Stimulated activated CD8-positive, alpha-beta memory T cell treated with anti-CD3 and anti-CD28 coated beads, Interleukin-15, amount 100 ng/mL, for 4 hours (primary cell): Measurements from ENCODE around the gene DELE1.
"Not testable (repeated sequence)": the region's sequence is repeated elsewhere in the genome, so short reads cannot be mapped to it uniquely, and the experiment has no call there.

Experiments
- DNase-seq, 2 donors: peaks; one replicate each; pipeline ENCODE4 v3.0.0-alpha.2; 2020; ENCODE audit warnings: low read depth in 2 of 2

Gene DELE1

DNA sequence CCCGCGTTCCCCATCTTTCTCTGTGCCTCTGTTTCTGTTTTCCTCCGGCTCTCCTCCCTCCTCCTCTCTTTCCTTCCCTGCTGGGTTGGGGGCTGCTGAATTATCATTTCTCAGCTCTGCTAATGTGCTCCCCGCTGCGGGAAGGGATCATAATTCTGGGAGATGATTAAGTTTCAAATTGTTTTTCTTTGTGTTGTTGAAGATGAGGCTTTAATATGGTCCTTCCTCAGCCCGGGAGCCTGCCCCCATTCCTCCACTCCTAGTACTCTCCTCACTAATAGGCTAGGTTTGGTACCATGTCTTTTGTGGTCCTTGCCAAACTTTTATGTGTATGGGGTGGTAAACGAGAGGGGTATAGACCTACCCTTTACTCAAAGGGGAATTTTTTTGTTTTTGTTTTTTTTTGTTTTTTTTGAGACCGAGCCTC is 39.8 kb upstream of the DELE1 start:
- DNase-seq: no peak

GRCh38 chr5:141889282-141889871 is 34.3 kb upstream of the DELE1 start:
- DNase-seq: no peak

- not testable (repeated sequence) for DNase-seq
Measured at GRCh38 chr5:141890429-141890828, 33.2 kb upstream of the DELE1 start.

GRCh38 chr5:141897425-141897824 is 26.2 kb upstream of the DELE1 start:
- DNase-seq: no peak

DNA sequence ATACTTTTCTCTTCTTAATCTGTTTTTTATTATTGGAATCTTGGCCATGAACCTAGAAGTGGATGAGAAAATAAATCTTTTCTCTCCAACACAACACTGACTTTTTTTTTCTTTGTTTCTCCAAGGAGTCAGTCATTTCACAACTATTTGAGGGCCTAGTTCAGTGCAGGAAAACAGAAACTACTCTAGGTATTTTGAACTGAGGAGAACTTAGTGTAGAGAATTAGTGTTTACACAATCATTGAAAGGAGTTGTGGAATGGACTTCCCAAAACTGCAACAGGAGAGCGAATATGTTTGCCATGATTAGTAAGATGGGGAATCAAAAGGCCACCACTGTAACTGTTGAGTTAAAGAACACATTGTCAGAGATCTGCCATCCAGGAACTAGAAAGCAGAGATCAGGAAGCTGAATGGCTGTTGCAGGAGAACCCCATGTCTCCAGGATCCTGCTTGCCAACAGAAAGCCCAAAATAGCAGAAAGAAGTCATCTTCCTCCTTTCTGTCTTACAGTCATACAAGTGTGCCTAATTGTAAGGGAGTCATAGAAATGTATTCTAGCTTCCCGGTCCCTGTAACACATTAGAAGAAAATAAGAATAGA is 25.1 kb upstream of the DELE1 start:
- no peak for DNase-seq

DNA sequence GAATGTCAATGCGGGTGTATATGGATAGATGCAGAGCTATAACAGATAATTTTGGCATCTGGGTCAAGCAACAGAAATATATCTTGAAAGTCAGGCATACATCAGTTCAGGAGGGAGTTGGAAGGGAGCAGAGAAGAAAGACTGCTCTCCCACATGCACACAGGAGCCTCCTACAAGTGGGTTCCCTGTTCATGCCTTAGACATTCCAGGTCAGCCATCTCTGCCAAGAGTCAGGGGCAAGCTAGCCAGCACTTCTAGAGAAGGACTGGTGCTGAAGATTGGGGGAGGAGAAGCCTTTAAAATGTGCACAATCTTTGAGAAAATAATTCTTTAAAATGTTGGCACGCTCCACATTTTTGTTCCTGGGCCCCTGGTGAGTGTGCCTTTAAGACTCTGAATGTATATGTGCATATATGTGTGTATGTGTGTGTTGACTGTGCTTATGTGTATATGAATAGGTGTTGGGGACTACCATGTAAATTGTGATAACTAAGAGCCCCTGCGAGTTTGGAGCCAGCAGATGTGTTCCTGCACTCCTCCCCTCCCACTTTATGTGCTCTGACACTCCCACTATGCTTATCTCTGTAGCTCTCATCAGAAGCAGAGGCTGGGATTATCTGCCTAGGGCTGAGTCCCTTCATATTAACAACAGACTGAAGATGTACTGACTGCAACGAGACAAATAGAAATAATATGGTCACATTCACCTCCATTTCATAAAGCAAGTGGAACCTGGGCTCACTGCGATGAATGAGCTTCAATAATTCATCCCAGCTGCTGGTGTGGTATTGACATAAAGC is 21.5 kb upstream of the DELE1 start:
- DNase-seq: no peak

DNA sequence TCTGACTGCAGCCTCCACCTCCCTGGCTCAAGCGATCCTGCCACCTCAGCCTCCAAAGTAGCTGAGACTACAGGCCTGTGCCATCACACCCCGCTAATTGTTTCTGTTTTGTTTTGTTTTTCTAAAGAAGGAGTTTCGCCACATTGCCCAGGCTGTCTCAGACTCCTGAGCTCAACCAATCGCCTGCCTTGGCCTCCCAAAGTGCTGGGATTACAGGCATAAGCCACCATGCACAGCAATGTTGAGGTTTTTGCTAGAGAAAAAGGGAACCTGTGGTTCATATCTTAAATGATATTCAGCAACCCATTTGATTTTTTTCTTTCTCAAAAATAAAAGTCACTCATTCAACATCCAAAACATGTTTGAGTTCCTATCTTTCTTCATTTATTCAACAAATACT is 20.4 kb upstream of the DELE1 start:
- DNase-seq: no peak

DNA sequence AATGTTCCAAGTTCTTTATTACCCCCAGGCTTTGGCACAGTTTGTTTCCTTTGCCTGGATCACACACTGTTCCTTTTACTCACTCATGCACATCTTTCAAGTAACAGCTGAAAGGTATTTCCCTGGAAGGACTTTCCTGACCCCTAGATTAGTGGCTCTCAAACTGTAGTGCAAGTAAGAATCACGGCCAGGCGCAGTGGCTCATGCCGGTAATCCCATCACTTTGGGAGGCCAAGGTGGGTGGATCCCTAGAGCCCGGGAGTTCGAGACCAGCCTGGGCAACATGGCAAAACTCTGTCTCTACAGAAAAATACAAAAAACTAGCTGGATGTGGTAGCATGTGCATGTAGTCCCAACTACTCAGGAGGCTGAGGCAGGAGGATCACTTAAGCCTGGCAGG is 19.1 kb upstream of the DELE1 start:
- DNase-seq: no peak

DNA sequence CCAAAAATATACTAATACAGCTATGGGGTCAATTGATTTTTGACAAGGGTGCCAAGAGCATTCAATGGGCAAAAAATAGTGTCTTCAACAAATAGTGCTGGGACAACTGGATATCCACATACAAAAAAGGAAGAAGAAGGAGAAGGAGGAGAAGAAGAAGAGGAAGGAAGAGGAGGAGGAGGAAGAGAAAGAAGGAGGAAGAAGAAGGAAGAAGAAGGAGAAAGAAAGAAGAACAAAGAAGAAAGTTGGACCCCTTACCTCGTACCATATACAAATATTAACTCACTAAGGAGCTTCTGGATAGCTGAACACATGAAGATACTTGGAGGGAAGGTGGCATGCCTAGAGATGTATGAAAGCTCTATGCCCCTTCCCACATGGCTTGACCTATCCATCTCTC is 17.2 kb upstream of the DELE1 start:
- DNase-seq: no peak

DNA sequence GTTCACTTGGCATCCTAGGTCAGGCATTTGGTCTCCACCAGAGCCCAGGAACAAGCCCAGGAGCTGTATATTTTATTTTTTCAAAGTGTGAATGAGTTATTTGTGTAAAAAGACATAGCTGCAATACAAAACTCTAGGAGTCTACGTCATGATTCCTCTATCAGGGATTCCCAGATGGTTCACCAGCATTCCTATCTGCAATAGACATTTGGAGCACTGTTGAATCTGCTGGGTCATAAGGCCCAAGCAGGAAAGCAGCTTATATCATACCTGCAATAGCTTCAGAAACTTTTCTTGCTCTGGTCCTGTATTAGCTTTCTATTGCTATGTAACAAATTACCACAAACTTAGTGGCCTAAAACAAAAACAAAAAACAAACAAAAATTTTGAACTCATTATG is 16.7 kb upstream of the DELE1 start:
- no peak for DNase-seq

- DNase-seq: no peak
Measured at GRCh38 chr5:141908796-141909195, 14.9 kb upstream of the DELE1 start.

- no peak for DNase-seq
Measured at GRCh38 chr5:141909212-141909611, 14.5 kb upstream of the DELE1 start.

GRCh38 chr5:141910271-141910673 is 13.4 kb upstream of the DELE1 start:
- DNase-seq: no peak

GRCh38 chr5:141913560-141914198 is 10.0 kb upstream of the DELE1 start:
- DNase-seq: no peak

- DNase-seq: no peak
Measured at GRCh38 chr5:141914199-141914743, 9.4 kb upstream of the DELE1 start.

- DNase-seq: no peak
Measured at GRCh38 chr5:141914797-141915196, 8.9 kb upstream of the DELE1 start.

GRCh38 chr5:141915881-141916336 is 7.8 kb upstream of the DELE1 start:
- no peak for DNase-seq

GRCh38 chr5:141916522-141916921 is 7.1 kb upstream of the DELE1 start:
- no peak for DNase-seq

GRCh38 chr5:141917760-141918159 is 5.9 kb upstream of the DELE1 start:
- no peak for DNase-seq

GRCh38 chr5:141919218-141920119 is 4.2 kb upstream of the DELE1 start:
- no peak for DNase-seq

- DNase-seq: no peak
Measured at GRCh38 chr5:141920771-141921170, 2.9 kb upstream of the DELE1 start.
